ENCODE data around the gene DOHH.
"Not testable (repeated sequence)": the region's sequence is repeated elsewhere in the genome, so short reads cannot be mapped to it uniquely, and the experiment has no call there.

Gene DOHH

GRCh38 chr19:3457528-3458228, 42.8 kb downstream of the DOHH start:
- no peak for DNase-seq (ENCODE audit: low read depth)
- H3K4me3 ChIP-seq (ENCODE audit: low read length) = no peak overlapping the region
- TF ChIP-seq, protein P1, sequence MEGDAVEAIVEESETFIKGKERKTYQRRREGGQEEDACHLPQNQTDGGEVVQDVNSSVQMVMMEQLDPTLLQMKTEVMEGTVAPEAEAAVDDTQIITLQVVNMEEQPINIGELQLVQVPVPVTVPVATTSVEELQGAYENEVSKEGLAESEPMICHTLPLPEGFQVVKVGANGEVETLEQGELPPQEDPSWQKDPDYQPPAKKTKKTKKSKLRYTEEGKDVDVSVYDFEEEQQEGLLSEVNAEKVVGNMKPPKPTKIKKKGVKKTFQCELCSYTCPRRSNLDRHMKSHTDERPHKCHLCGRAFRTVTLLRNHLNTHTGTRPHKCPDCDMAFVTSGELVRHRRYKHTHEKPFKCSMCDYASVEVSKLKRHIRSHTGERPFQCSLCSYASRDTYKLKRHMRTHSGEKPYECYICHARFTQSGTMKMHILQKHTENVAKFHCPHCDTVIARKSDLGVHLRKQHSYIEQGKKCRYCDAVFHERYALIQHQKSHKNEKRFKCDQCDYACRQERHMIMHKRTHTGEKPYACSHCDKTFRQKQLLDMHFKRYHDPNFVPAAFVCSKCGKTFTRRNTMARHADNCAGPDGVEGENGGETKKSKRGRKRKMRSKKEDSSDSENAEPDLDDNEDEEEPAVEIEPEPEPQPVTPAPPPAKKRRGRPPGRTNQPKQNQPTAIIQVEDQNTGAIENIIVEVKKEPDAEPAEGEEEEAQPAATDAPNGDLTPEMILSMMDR (conservative IDR thresholded peaks at IDR 0.05; ENCODE audit: low read depth, low read length) = no peak

- no peak overlapping the region for H3K4me3 ChIP-seq (ENCODE audit: low read length)
- TF ChIP-seq, protein P1 (conservative IDR thresholded peaks at IDR 0.05; ENCODE audit: low read depth, low read length) = no peak
- no peak for DNase-seq (ENCODE audit: low read depth)
Measured at GRCh38 chr19:3456925-3457527, 43.4 kb downstream of the DOHH start.

- H3K4me3 ChIP-seq (ENCODE audit: low read length) = no peak overlapping the region
- DNase-seq (ENCODE audit: low read depth) = no peak
- TF ChIP-seq, protein P1 (conservative IDR thresholded peaks at IDR 0.05; ENCODE audit: low read depth, low read length) = no peak
Measured at GRCh38 chr19:3455960-3456601, 44.4 kb downstream of the DOHH start.

GRCh38 chr19:3455393-3455955, 45.0 kb downstream of the DOHH start:
- TF ChIP-seq, protein P1 (conservative IDR thresholded peaks at IDR 0.05; ENCODE audit: low read depth, low read length) = no peak
- no peak for DNase-seq (ENCODE audit: low read depth)
- H3K4me3 ChIP-seq (ENCODE audit: low read length) = no peak overlapping the region

- TF ChIP-seq, protein P1 (conservative IDR thresholded peaks at IDR 0.05; ENCODE audit: low read depth, low read length) = no peak
- no peak for DNase-seq (ENCODE audit: low read depth)
- no peak overlapping the region for H3K4me3 ChIP-seq (ENCODE audit: low read length)
Measured at GRCh38 chr19:3454656-3455392, 45.6 kb downstream of the DOHH start.

DNA sequence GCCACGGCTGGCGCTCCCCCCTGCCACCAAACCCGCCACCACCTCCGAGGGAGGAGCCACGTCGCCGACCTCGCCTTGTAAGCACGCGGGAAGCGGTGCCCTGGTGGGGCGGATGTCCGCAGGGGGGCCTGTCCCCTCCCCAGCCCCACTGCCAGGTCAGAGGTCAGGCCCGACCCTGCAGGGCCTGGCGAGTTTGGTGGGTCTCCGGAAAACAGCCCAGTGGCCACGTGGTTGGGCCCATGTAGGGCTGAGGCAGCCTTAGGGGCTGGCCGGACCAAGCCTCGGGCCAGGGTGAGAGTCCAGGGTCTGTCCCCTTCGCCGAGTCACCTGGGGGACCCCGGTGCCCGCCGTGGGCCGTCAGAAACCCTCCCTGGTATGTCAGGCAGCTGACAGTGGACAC, 46.6 kb downstream of the DOHH start:
- TF ChIP-seq, protein P1 (conservative IDR thresholded peaks at IDR 0.05; ENCODE audit: low read depth, low read length) = no peak
- DNase-seq (ENCODE audit: low read depth) = no peak
- no peak overlapping the region for H3K4me3 ChIP-seq (ENCODE audit: low read length)

DNA sequence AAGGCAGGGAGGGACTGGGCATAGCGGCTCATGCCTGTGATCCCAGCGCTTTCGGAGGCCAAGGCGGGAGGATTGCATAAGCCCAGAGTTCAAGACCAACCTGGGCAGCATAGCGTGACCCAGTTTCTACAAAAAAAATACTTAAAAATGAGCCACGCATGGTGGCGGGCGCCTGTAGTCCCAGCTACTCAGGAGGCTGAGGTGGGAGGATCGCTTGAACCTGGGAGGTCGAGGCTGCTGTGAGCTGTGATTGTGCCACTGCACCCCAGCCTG, 47.6 kb downstream of the DOHH start:
- not testable (repeated sequence) for DNase-seq (ENCODE audit: low read depth); H3K4me3 ChIP-seq (ENCODE audit: low read length)

Measured in retinal pigment epithelial cell (primary cell).